SJCRH30 (cell line): Measurements from ENCODE around the gene CD9. TPM values are rescaled to one million over a fixed set of nuclear protein-coding genes. Genes with fewer than 3 reads are reported as not detected.
"Not testable (repeated sequence)": the region's sequence is repeated elsewhere in the genome, so short reads cannot be mapped to it uniquely, and the experiment has no call there.

Source experiments
- DNase-seq, 2 experiments: peaks; one replicate each; pipeline ENCODE4 v3.0.0-alpha.2; 2015 to 2020
- H3K27ac ChIP-seq: fragments of 250-450 bp; sonication (Bioruptor Pico); 2 replicates; pipeline ENCODE4 v1.5.1; 2020; ENCODE audit warnings: mild to moderate bottlenecking, moderate library complexity
- H3K27me3 ChIP-seq: fragments of 250-450 bp; sonication (Bioruptor Pico); 2 replicates; pipeline ENCODE4 v1.5.1; 2020; ENCODE audit warnings: mild to moderate bottlenecking, moderate library complexity
- H3K36me3 ChIP-seq: fragments of 250-450 bp; sonication (Bioruptor Pico); 2 replicates; pipeline ENCODE4 v1.5.1; 2020; ENCODE audit warnings: mild to moderate bottlenecking, moderate library complexity
- H3K4me1 ChIP-seq: fragments of 250-450 bp; sonication (Bioruptor Pico); 2 replicates; pipeline ENCODE4 v1.5.1; 2020; ENCODE audit warnings: mild to moderate bottlenecking, moderate library complexity
- H3K4me3 ChIP-seq: fragments of 250-450 bp; sonication (Bioruptor Pico); 2 replicates; pipeline ENCODE4 v1.5.1; 2020; ENCODE audit warnings: mild to moderate bottlenecking, moderate library complexity
- H3K9me3 ChIP-seq: fragments of 250-450 bp; sonication (Bioruptor Pico); replicated peaks from 2 replicates; pipeline ENCODE4 v1.5.1; 2020; ENCODE audit warnings: mild to moderate bottlenecking, moderate library complexity
- total RNA-seq: library from RNA; depleted of rRNA; stranded (reverse); fragments of >200 nt; shearing (Covaris generic); gene quantifications from 2 replicates; pipeline ENCODE4 v1.2.3, GENCODE V29; 2014

CD9 gene
- total RNA-seq, 1 experiment from 2014 or later, result 239 TPM

- H3K9me3 ChIP-seq, result no peaks in the 10 kb centered on the region
- no peaks in the 10 kb centered on the region for H3K27me3 ChIP-seq
- H3K4me3 ChIP-seq, result no peak overlapping the region
- peaks cover 3% of the 10 kb centered on the region for H3K36me3 ChIP-seq
- no peak for DNase-seq
- no peak overlapping the region for H3K27ac ChIP-seq
- H3K4me1 ChIP-seq, result peaks cover 42% of the 10 kb centered on the region
Observed at GRCh38 chr12:6202846-6203245, 2.6 kb downstream of the CD9 start.

- Histone ChIP-seq H3K4me3 (no peak overlapping the region), H3K36me3 (peaks cover 3% of the 10 kb centered on the region), H3K27me3 (no peaks in the 10 kb centered on the region), H3K4me1 (peaks cover 42% of the 10 kb centered on the region), H3K9me3 (no peaks in the 10 kb centered on the region), H3K27ac (no peak overlapping the region)
- no peak for DNase-seq
Observed at GRCh38 chr12:6203601-6204000, 3.4 kb downstream of the CD9 start.

GRCh38 chr12:6204533-6205143 is 4.4 kb downstream of the CD9 start:
- peaks cover 33% of the 10 kb centered on the region for H3K4me1 ChIP-seq
- peak overlapping the region; percentile 74 for H3K27ac ChIP-seq
- H3K9me3 ChIP-seq, result no peaks in the 10 kb centered on the region
- H3K27me3 ChIP-seq, result no peaks in the 10 kb centered on the region
- peaks cover 3% of the 10 kb centered on the region for H3K36me3 ChIP-seq
- no peak overlapping the region for H3K4me3 ChIP-seq
- peak; percentile 28 to 60 for DNase-seq

- H3K27ac ChIP-seq, result peak overlapping the region; percentile 74
- H3K4me1 ChIP-seq, result peaks cover 33% of the 10 kb centered on the region
- no peak overlapping the region for H3K4me3 ChIP-seq
- peaks cover 3% of the 10 kb centered on the region for H3K36me3 ChIP-seq
- H3K27me3 ChIP-seq, result no peaks in the 10 kb centered on the region
- DNase-seq, result peak; percentile 86 to 92
- no peaks in the 10 kb centered on the region for H3K9me3 ChIP-seq
Observed at GRCh38 chr12:6205144-6205539, 4.9 kb downstream of the CD9 start.

GRCh38 chr12:6205761-6206160 is 5.6 kb downstream of the CD9 start:
- Histone ChIP-seq H3K27ac (peak overlapping the region; percentile 74), H3K4me1 (peaks cover 33% of the 10 kb centered on the region), H3K27me3 (no peaks in the 10 kb centered on the region), H3K36me3 (peaks cover 3% of the 10 kb centered on the region), H3K9me3 (no peaks in the 10 kb centered on the region), H3K4me3 (no peak overlapping the region)
- DNase-seq, result no peak

GRCh38 chr12:6206327-6206726 is 6.1 kb downstream of the CD9 start:
- Histone ChIP-seq H3K36me3 (peaks cover 3% of the 10 kb centered on the region), H3K4me1 (peaks cover 35% of the 10 kb centered on the region), H3K4me3 (no peak overlapping the region), H3K27ac (no peak overlapping the region), H3K27me3 (no peaks in the 10 kb centered on the region), H3K9me3 (no peaks in the 10 kb centered on the region)
- DNase-seq, result no peak

- Histone ChIP-seq H3K4me3 (no peak overlapping the region), H3K9me3 (no peaks in the 10 kb centered on the region), H3K4me1 (peaks cover 31% of the 10 kb centered on the region), H3K36me3 (peaks cover 3% of the 10 kb centered on the region), H3K27me3 (no peaks in the 10 kb centered on the region), H3K27ac (no peak overlapping the region)
- no peak for DNase-seq
Observed at GRCh38 chr12:6207259-6207925, 7.2 kb downstream of the CD9 start.

- H3K9me3 ChIP-seq, result no peaks in the 10 kb centered on the region
Observed at GRCh38 chr12:6208130-6208529, 7.9 kb downstream of the CD9 start.

GRCh38 chr12:6209428-6209827 is 9.2 kb downstream of the CD9 start:
- H3K36me3 ChIP-seq, H3K27ac ChIP-seq, H3K27me3 ChIP-seq, H3K9me3 ChIP-seq, H3K4me3 ChIP-seq, DNase-seq: not testable (repeated sequence)
- peaks cover 26% of the 10 kb centered on the region for H3K4me1 ChIP-seq

More at GRCh38 chr12:6208130-6208529, 7.9 kb downstream of the CD9 start:
- Histone ChIP-seq H3K36me3 (peaks cover 3% of the 10 kb centered on the region), H3K27ac (no peak overlapping the region), H3K27me3 (no peaks in the 10 kb centered on the region), H3K4me1 (peaks cover 31% of the 10 kb centered on the region), H3K4me3 (no peak overlapping the region)
- DNase-seq, result peak in 1 of 2 experiments; percentile 35

GRCh38 chr12:6211421-6211869 is 11.2 kb downstream of the CD9 start:
- Histone ChIP-seq H3K4me1 (peaks cover 22% of the 10 kb centered on the region), H3K4me3 (no peak overlapping the region), H3K27ac (no peak overlapping the region), H3K27me3 (no peaks in the 10 kb centered on the region), H3K9me3 (no peaks in the 10 kb centered on the region), H3K36me3 (peaks cover under 1% of the 10 kb centered on the region; the same call in 1 of the 2 replicates)
- no peak for DNase-seq

GRCh38 chr12:6212086-6212485 is 11.9 kb downstream of the CD9 start:
- Histone ChIP-seq H3K36me3 (no peaks in the 10 kb centered on the region), H3K27ac (no peak overlapping the region), H3K9me3 (no peaks in the 10 kb centered on the region), H3K4me1 (peaks cover 25% of the 10 kb centered on the region), H3K27me3 (no peaks in the 10 kb centered on the region), H3K4me3 (no peak overlapping the region)
- DNase-seq, result peak; percentile 28 to 48

GRCh38 chr12:6213969-6214368 is 13.8 kb downstream of the CD9 start:
- Histone ChIP-seq H3K27me3 (no peaks in the 10 kb centered on the region), H3K27ac (no peak overlapping the region), H3K4me3 (no peak overlapping the region), H3K9me3 (no peaks in the 10 kb centered on the region), H3K36me3 (0 out of 2 replicates have a peak, but pooled peaks cover 2% of the 10 kb centered on the region), H3K4me1 (peaks cover 20% of the 10 kb centered on the region)
- no peak for DNase-seq

GRCh38 chr12:6214633-6215032 is 14.4 kb downstream of the CD9 start:
- no peak for DNase-seq
- Histone ChIP-seq H3K4me3 (no peak overlapping the region), H3K27ac (no peak overlapping the region), H3K9me3 (no peaks in the 10 kb centered on the region), H3K36me3 (0 out of 2 replicates have a peak, but pooled peaks cover 2% of the 10 kb centered on the region), H3K27me3 (no peaks in the 10 kb centered on the region), H3K4me1 (peaks cover 20% of the 10 kb centered on the region)

- no peaks in the 10 kb centered on the region for H3K27me3 ChIP-seq
- no peak for DNase-seq
- peak overlapping the region; percentile 36; the same call in 1 of the 2 replicates for H3K27ac ChIP-seq
- no peaks in the 10 kb centered on the region for H3K9me3 ChIP-seq
- no peak overlapping the region for H3K4me3 ChIP-seq
- H3K4me1 ChIP-seq, result peaks cover 20% of the 10 kb centered on the region
- 0 out of 2 replicates have a peak, but pooled peaks cover 2% of the 10 kb centered on the region for H3K36me3 ChIP-seq
Observed at GRCh38 chr12:6215120-6215807, 15.1 kb downstream of the CD9 start.

GRCh38 chr12:6215932-6216494 is 15.8 kb downstream of the CD9 start:
- Histone ChIP-seq H3K27me3 (no peaks in the 10 kb centered on the region), H3K4me3 (no peak overlapping the region), H3K4me1 (peaks cover 20% of the 10 kb centered on the region), H3K36me3 (peaks cover 2% of the 10 kb centered on the region; the same call in 1 of the 2 replicates), H3K27ac (peak overlapping the region; percentile 36; the same call in 1 of the 2 replicates), H3K9me3 (no peaks in the 10 kb centered on the region)
- DNase-seq, result peak; percentile 48 to 58
